ENCODE results near the gene GRAMD4.

DNA sequence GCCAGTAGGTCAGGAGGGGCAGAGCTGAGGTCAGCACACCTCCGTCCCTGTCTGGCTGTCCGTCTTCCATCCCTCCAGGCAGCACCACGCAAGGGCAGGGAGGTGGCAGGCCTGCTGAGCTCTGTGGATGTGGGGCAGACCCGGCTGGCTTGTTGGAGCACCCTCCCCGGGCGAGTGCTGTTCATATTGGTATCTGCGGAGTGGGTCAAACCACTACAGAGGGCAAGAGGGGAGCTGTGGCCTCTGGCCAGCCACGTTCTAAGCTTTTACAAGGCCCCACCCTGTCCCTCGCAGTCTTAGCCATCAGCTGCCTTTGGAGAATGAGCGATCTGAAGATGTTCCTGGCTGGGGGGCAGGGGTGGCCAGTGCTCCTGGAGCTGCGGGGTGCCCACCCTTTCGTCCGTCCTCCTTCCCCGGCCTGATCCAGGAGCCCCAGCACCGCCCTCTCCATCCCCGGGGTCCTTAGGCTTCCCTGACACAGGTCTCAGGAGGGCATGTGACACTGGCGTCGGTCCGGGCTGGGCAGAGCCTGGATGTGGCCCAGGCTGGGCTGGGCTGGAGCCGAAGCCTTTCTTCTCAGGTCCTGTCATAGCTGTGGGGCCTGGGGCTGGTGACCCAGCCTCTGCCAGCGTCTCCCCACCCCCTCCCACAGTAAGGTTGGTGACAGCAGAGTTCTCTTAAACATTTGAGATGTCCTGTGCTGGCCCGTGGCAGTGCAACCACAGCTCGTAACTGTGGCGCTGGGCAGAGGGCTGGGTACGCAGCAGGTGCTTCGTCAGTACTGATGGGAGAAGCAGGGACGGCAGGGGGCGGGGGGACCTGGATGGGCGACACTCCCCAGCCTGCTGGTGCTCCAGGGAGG is 31.7 kb upstream of the GRAMD4 start:
- TF ChIP-seq, protein P1, sequence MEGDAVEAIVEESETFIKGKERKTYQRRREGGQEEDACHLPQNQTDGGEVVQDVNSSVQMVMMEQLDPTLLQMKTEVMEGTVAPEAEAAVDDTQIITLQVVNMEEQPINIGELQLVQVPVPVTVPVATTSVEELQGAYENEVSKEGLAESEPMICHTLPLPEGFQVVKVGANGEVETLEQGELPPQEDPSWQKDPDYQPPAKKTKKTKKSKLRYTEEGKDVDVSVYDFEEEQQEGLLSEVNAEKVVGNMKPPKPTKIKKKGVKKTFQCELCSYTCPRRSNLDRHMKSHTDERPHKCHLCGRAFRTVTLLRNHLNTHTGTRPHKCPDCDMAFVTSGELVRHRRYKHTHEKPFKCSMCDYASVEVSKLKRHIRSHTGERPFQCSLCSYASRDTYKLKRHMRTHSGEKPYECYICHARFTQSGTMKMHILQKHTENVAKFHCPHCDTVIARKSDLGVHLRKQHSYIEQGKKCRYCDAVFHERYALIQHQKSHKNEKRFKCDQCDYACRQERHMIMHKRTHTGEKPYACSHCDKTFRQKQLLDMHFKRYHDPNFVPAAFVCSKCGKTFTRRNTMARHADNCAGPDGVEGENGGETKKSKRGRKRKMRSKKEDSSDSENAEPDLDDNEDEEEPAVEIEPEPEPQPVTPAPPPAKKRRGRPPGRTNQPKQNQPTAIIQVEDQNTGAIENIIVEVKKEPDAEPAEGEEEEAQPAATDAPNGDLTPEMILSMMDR (conservative IDR thresholded peaks at IDR 0.05) = no peak
- TF ChIP-seq EZH2 (IDR thresholded peaks at IDR 0.05; ENCODE audit: low read depth) = no peak
